ENCODE data around the gene SLBP.

Gene SLBP

DNA sequence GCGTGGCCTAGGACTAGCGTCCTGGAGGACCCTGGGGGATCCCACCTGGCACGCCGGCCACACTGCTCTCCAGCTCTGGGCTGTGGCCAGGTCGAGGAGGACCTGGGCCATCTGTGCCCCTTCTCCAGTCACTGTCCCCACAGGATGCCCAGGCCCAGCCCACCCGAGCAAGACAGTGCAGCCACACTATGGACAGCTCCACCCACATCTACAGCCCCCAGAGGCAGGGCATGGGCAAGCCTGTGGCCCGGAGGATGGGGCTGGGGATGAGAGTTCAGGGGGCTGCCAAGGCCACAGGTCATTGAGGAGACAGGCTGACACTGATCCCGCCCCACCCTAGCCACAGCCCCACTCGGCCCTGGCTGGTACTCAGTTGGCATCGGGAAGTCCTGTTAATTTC is 58.3 kb downstream of the SLBP start:
- TF ChIP-seq ESRRG (CRISPR knock-in tag; IDR thresholded peaks at IDR 0.05) = no peak
- no peak for TF ChIP-seq ZFP3 (CRISPR knock-in tag; IDR thresholded peaks at IDR 0.05)
- no peak for TF ChIP-seq CSDC2 (CRISPR knock-in tag; IDR thresholded peaks at IDR 0.05)
- no peak for TF ChIP-seq BACH2 (CRISPR knock-in tag; IDR thresholded peaks at IDR 0.05; ENCODE audit: borderline replicate concordance)
- TF ChIP-seq RARB (CRISPR knock-in tag; IDR thresholded peaks at IDR 0.05) = no peak
- TF ChIP-seq PPARA (CRISPR knock-in tag; IDR thresholded peaks at IDR 0.05; ENCODE audit: borderline replicate concordance) = no peak
- TF ChIP-seq ZC3H10 (CRISPR knock-in tag; IDR thresholded peaks at IDR 0.05) = no peak
- no peak for TF ChIP-seq ZFP30 (CRISPR knock-in tag; IDR thresholded peaks at IDR 0.05)
- no peak for TF ChIP-seq SNAI2 (CRISPR knock-in tag; IDR thresholded peaks at IDR 0.05)
- no peak for TF ChIP-seq TSHZ2 (CRISPR knock-in tag; IDR thresholded peaks at IDR 0.05)
- TF ChIP-seq GLIS3 (CRISPR knock-in tag; IDR thresholded peaks at IDR 0.05) = no peak
- no peak for TF ChIP-seq ISL1 (CRISPR knock-in tag; IDR thresholded peaks at IDR 0.05)
- TF ChIP-seq CREB5 (CRISPR knock-in tag; IDR thresholded peaks at IDR 0.05; ENCODE audit: low read depth) = no peak
- TF ChIP-seq TCF4 (CRISPR knock-in tag; IDR thresholded peaks at IDR 0.05; ENCODE audit: borderline replicate concordance) = no peak
- TF ChIP-seq OSR1 (CRISPR knock-in tag; IDR thresholded peaks at IDR 0.05) = no peak
- no peak for TF ChIP-seq ARNTL (CRISPR knock-in tag; IDR thresholded peaks at IDR 0.05; ENCODE audit: borderline replicate concordance, low read depth)
- no peak for TF ChIP-seq ZNF70 (CRISPR knock-in tag; IDR thresholded peaks at IDR 0.05)
- no peak for TF ChIP-seq ZNF8 (CRISPR knock-in tag; IDR thresholded peaks at IDR 0.05)
- no peak for TF ChIP-seq ZNF565 (CRISPR knock-in tag; conservative IDR thresholded peaks at IDR 0.05; ENCODE audit: low read depth)
- TF ChIP-seq TOX (CRISPR knock-in tag; IDR thresholded peaks at IDR 0.05; ENCODE audit: borderline replicate concordance) = no peak
- ATAC-seq = no peak

DNA sequence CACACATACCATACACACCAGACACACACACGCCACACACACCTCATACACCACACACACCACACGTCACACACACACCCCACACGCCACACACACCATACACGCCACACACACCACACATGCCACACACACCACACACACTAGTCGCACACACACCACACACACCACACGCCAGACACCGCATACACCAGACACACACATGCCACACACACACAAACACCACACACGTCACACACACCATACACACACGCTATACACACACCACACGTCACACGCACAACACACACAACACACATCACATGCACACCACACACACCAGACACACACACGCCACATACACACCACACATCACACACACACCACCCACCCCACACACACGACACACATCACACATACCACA is 60.0 kb downstream of the SLBP start:
- TF ChIP-seq TOX (CRISPR knock-in tag; IDR thresholded peaks at IDR 0.05; ENCODE audit: borderline replicate concordance) (no peak), ZFP3 (CRISPR knock-in tag; IDR thresholded peaks at IDR 0.05) (no peak), SNAI2 (CRISPR knock-in tag; IDR thresholded peaks at IDR 0.05) (no peak), CSDC2 (CRISPR knock-in tag; IDR thresholded peaks at IDR 0.05) (no peak), ISL1 (CRISPR knock-in tag; IDR thresholded peaks at IDR 0.05) (no peak), ZNF8 (CRISPR knock-in tag; IDR thresholded peaks at IDR 0.05) (no peak), GLIS3 (CRISPR knock-in tag; IDR thresholded peaks at IDR 0.05) (no peak), TCF4 (CRISPR knock-in tag; IDR thresholded peaks at IDR 0.05; ENCODE audit: borderline replicate concordance) (no peak), RARB (CRISPR knock-in tag; IDR thresholded peaks at IDR 0.05) (no peak), ZC3H10 (CRISPR knock-in tag; IDR thresholded peaks at IDR 0.05) (no peak), CREB5 (CRISPR knock-in tag; IDR thresholded peaks at IDR 0.05; ENCODE audit: low read depth) (no peak), PATZ1 (CRISPR knock-in tag; IDR thresholded peaks at IDR 0.05; ENCODE audit: borderline replicate concordance) (no peak), ARNTL (CRISPR knock-in tag; IDR thresholded peaks at IDR 0.05; ENCODE audit: borderline replicate concordance, low read depth) (no peak), BACH2 (CRISPR knock-in tag; IDR thresholded peaks at IDR 0.05; ENCODE audit: borderline replicate concordance) (no peak), OSR1 (CRISPR knock-in tag; IDR thresholded peaks at IDR 0.05) (no peak), ESRRG (CRISPR knock-in tag; IDR thresholded peaks at IDR 0.05) (no peak)
- no peak for ATAC-seq

DNA sequence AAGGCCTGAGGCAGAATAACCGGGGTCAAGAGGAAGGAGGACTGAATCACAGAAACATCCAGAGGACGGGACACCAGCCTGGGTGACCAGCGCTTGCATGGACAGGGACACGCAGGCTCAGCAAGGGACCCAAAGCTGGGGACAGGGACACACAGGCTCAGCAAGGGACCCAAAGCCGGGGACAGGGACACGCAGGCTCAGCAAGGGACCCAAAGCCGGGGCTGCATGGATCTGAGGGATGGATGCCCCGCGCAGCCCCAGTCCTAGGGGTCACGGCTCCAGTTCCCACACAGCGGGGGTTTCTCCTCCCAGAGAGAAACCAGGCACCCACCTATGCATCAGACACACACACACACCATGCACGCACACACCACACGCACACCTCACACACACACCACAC is 60.5 kb downstream of the SLBP start:
- no peak for ATAC-seq
- TF ChIP-seq ZFP3 (CRISPR knock-in tag; IDR thresholded peaks at IDR 0.05) (no peak), CREB5 (CRISPR knock-in tag; IDR thresholded peaks at IDR 0.05; ENCODE audit: low read depth) (no peak), OSR1 (CRISPR knock-in tag; IDR thresholded peaks at IDR 0.05) (no peak), ZC3H10 (CRISPR knock-in tag; IDR thresholded peaks at IDR 0.05) (no peak), ZNF8 (CRISPR knock-in tag; IDR thresholded peaks at IDR 0.05) (no peak), SNAI2 (CRISPR knock-in tag; IDR thresholded peaks at IDR 0.05) (no peak), ARNTL (CRISPR knock-in tag; IDR thresholded peaks at IDR 0.05; ENCODE audit: borderline replicate concordance, low read depth) (no peak), TSHZ2 (CRISPR knock-in tag; IDR thresholded peaks at IDR 0.05) (no peak), PATZ1 (CRISPR knock-in tag; IDR thresholded peaks at IDR 0.05; ENCODE audit: borderline replicate concordance) (no peak), TOX (CRISPR knock-in tag; IDR thresholded peaks at IDR 0.05; ENCODE audit: borderline replicate concordance) (no peak), RARB (CRISPR knock-in tag; IDR thresholded peaks at IDR 0.05) (no peak), CSDC2 (CRISPR knock-in tag; IDR thresholded peaks at IDR 0.05) (no peak), ZNF565 (CRISPR knock-in tag; conservative IDR thresholded peaks at IDR 0.05; ENCODE audit: low read depth) (no peak), ESRRG (CRISPR knock-in tag; IDR thresholded peaks at IDR 0.05) (no peak), ISL1 (CRISPR knock-in tag; IDR thresholded peaks at IDR 0.05) (no peak), GLIS3 (CRISPR knock-in tag; IDR thresholded peaks at IDR 0.05) (no peak)
